ENCODE results near the gene PLEKHO2.
"Not testable (repeated sequence)": the region's sequence is repeated elsewhere in the genome, so short reads cannot be mapped to it uniquely, and the experiment has no call there.

PLEKHO2 gene, protein sequence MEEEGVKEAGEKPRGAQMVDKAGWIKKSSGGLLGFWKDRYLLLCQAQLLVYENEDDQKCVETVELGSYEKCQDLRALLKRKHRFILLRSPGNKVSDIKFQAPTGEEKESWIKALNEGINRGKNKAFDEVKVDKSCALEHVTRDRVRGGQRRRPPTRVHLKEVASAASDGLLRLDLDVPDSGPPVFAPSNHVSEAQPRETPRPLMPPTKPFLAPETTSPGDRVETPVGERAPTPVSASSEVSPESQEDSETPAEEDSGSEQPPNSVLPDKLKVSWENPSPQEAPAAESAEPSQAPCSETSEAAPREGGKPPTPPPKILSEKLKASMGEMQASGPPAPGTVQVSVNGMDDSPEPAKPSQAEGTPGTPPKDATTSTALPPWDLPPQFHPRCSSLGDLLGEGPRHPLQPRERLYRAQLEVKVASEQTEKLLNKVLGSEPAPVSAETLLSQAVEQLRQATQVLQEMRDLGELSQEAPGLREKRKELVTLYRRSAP

DNA sequence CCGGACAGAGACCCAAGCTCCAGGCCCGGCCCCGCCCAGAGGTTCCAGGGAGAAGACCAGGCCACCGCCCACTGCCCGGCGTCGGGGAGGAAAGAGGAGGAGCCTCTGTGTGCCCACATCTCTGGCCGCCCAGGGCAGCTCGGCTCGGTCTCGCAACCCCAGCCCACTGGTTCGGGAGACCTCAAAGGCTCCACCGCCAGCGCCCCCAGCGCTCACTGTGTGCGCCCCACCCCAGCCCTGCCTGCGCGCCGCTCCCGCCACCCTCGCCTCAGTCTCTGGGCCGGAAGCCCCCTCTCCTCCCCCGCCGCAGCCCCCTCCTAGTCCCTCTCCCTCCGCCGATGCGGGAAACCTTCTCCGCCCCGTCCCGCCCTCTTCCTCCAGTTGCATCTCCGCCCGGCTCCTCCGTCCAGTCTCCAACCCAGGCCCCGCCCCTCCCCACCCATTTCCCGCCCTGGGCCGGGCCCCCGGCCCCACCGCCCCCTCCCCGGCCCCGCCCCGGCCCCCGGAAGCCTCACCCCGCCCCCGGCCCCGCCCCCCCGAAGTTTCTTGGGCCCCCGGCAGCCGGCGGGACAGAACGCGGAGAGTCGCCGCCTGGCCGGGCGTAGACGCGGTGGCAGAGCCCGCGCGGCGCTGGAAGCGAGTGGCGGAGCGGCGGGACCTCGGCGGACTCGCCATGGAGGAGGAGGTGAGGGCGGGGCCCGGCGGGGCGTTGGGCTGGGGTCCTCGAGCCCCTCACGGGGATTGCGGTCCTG is at the start of gene PLEKHO2:
TSS of gene PLEKHO2 (plus strand) at position 572 of the 752 bp plus-strand sequence. CDS start at position 674, 102 bp downstream.
- peak; percentile 57 to 72 for DNase-seq (ENCODE audit: low read depth in 1 of 2, low spot score in 1 of 2)

DNA sequence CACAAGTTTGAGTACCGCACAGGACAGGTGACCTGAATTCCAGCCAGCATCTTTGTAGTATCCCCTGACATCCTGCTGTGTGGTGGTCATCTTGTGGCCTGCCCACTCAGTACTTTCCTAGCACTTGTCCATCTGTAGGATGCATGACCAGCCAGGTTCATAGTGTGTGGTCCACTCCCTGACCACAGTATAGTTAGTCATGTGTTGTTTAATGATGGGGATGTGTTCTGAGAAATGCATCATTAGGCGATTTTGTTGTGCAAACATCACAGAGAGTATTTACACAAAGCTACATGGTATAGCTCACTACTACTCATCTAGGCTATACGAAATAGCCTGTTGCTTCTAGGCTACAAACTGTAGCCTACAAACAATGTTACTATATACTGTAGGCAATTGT is 49.4 kb upstream of the PLEKHO2 start:
- DNase-seq (ENCODE audit: low read depth in 1 of 2, low spot score in 1 of 2), result no peak

DNA sequence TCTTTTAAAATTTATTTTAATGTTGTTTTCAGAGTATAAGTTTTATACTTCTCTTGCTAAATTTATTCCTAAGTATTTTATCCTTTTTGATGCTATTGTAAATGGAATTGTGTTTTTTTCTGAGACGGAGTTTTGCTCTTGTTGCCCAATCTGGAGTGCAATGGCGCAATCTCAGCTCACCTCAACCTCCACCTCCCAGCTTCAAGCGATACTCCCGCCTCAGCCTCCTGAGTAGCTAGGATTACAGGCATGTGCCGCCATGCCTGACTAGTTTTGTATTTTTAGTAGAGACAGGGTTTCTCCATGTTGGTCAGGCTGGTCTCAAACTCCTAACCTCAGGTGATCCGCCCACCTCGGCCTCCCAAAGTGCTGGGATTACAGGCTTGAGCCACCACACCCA is 46.4 kb upstream of the PLEKHO2 start:
- DNase-seq (ENCODE audit: low read depth in 1 of 2, low spot score in 1 of 2), result not testable (repeated sequence)

DNA sequence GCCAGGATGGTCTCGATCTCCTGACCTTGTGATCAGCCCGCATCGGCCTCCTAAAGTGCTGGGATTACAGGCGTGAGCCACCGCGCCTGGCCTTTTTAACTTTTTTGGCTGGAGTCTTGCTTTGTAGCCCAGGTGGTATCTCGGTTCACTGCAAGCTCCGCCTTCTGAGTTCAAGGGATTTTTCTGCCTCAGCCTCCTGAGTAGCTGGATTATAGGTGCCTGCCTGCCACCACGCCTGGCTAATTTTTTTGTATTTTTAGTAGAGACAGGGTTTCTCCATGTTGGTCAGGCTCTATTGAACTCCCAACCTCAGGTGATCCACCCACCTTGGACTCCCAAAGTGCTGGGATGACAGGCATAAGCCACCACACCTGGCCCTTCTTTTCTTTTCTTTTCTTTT is 45.8 kb upstream of the PLEKHO2 start:
- DNase-seq (ENCODE audit: low read depth in 1 of 2, low spot score in 1 of 2), result not testable (repeated sequence)

DNA sequence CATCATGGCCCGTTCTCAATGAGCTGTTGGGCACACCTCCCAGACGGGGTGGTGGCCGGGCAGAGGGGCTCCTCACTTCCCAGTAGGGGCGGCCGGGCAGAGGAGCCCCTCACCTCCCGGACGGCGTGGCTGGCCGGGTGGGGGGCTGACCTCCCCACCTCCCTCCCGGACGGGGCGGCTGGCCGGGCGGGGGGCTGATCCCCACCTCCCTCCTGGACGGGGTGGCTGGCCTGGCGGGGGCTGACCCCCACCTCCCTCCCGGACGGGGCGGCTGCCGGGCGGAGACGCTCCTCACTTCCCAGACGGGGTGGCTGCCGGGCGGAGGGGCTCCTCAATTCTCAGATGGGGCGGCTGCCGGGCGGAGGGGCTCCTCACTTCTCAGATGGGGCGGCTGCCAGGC is 42.8 kb upstream of the PLEKHO2 start:
- DNase-seq (ENCODE audit: low read depth in 1 of 2, low spot score in 1 of 2), result not testable (repeated sequence)

DNA sequence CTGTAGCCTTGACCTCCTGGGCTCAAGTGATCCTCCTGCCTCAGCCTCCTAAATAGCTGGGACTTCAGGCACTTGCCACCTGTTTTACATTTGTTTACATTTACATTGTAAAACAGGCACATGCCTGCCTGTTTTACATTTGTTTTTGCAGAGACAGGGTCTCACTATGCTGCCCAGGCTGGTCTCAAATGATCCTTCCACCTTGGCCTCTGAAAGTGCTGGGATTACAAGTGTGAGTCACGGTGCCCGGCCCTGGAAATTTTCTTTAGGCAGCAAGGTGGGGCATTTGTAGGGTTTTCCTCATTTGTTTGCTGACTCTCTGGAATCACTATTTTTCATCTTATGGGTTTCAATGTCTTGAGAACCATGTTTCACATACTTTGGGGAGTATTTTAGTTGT is 41.2 kb upstream of the PLEKHO2 start:
- DNase-seq (ENCODE audit: low read depth in 1 of 2, low spot score in 1 of 2), result no peak

DNA sequence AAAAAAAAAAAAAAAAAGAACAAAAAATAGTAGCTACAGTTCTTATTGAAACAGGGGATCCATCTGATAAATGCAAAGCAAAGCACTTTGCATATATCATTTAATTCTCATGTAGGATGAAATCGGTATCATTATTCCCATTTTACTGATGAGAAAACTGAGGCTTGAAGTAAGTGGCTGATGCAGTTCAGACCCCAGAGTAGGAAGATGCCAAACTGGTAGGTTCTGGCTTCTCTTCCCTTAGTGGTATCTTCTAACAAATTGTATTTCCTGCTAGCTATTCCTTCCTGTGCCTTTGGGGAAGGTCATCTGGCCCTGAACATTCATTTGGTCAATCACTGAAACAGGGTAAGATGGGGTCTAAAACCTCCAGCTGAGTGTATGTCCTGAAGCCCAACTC is 38.2 kb upstream of the PLEKHO2 start:
- DNase-seq (ENCODE audit: low read depth in 1 of 2, low spot score in 1 of 2), result no peak

DNA sequence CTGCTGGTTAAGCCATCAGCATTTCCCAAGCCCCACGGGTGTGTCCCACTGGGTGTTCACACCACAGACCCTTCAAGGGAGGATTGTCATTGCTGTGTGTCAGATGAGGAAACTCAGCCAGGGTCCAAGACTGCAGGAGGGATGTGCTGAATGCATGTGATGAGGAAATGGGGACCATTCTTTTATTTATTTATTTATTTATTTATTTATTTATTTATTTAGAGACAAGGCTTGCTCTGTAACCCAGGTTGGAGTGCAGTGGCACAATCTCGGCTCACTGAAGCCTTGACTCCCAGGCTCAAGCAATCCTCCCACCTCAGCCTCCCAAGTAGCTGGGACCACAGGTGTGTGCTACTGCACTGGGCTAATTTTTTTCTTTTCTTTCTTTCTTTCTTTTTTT is 37.1 kb upstream of the PLEKHO2 start:
- no peak for DNase-seq (ENCODE audit: low read depth in 1 of 2, low spot score in 1 of 2)

DNA sequence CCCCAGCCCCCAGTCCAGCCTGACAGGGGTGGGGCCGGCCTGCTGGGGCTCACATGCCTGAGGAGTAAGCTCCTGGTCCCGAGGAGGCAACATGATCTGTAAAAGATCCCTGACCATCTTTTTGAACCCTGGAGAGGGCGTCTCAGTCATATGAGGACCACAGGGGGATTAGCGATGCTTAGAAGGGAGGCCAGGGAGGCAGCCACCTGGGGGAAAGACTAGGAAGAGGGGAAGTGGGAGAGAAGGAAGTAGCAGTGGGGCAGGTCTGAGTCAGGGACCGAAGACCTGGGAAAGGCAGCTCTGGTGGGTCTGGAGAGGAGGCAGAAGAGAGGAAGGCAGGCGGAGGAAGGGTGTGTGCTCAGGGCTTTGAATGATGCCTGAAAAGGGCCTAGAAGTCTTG is 35.2 kb upstream of the PLEKHO2 start:
- DNase-seq (ENCODE audit: low read depth in 1 of 2, low spot score in 1 of 2), result no peak

DNA sequence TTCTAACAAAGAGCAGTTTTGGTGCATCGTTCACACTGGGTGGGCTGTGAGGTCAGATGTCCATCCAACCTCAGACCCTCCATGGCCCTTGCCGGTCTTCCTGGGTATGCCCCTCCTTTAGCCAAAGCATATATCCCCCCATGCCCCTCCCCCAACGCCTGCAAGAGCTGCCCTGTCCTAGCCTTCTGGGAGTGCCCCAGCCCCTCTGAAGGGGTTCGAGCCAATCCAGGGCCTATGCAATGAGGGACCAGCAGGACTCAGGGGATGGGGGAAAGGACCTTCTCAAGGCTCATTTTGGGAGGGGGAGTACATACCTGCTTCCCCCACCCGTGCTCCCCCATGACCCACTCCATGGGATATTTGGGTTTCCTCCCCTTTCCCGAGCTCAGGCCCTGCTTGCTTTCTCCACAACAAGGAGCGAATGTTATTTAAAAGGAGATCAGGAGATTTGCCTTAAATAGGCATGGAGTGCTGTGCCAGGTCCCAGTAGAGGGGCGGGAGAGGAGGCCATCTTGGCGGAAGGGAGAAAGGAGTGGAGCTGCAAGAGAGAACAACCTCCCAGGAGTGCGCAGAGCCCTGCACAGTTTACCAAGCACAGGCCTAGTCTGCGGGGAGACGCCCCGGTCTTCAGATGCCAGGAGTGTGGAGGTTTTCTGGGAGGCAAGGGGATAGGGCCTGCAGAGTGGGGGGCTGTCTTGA is 34.5 kb upstream of the PLEKHO2 start:
- DNase-seq (ENCODE audit: low read depth in 1 of 2, low spot score in 1 of 2), result no peak

DNA sequence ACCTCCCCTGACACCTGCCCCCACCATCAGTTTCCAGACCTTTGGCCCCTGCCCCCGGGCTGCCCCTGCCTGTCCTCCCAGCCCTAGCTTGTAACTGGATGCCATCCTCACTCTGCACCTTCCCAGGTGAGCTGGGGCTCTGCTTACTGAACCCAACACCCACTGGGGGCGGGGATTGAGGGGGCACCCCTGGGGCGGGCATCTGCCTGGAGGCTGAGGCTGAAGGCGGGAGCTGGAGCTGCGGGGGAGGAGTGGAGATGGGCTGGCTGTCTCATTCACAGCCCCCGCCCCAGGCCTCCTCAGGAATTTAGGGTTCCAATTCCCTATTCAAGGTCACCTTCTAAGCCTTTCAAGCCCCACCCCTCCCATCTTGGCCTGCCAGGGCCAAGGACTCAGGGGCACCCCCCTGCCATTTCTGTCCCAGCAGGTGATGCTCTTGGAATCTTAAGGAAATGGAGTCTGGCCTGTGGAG is 33.9 kb upstream of the PLEKHO2 start:
- DNase-seq (ENCODE audit: low read depth in 1 of 2, low spot score in 1 of 2), result no peak

DNA sequence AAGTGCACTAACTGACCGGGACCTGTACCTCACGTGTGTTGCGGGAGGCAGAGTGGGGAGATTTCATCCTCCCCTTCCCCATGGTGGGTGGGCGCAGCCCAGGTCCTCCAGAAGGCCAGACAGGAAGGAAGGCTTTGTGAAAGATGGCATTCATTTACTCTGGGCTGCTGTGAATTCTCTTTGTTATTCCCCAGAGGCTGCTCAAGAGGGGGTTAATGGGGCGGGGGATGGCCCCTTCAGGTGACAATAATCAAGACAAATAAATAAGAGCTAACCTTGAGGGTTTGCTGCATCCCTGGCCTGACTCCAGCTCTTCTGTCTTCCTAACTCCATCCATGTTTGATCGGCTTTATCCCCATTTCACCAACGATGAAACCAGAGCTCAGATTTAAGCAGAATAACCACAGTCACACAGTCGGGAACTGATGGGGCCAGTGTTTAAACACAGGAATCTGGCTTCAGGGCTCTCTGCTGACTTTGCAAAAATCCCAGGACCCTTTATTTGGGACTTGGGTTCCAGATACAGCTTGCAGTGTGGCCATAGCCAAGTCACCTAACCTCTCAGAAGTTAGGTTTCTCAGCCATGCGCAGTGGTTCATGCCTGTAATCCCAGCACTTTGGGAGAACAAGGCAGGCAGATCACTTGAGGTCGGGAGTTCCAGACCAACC is 32.8 kb upstream of the PLEKHO2 start:
- no peak for DNase-seq (ENCODE audit: low read depth in 1 of 2, low spot score in 1 of 2)

DNA sequence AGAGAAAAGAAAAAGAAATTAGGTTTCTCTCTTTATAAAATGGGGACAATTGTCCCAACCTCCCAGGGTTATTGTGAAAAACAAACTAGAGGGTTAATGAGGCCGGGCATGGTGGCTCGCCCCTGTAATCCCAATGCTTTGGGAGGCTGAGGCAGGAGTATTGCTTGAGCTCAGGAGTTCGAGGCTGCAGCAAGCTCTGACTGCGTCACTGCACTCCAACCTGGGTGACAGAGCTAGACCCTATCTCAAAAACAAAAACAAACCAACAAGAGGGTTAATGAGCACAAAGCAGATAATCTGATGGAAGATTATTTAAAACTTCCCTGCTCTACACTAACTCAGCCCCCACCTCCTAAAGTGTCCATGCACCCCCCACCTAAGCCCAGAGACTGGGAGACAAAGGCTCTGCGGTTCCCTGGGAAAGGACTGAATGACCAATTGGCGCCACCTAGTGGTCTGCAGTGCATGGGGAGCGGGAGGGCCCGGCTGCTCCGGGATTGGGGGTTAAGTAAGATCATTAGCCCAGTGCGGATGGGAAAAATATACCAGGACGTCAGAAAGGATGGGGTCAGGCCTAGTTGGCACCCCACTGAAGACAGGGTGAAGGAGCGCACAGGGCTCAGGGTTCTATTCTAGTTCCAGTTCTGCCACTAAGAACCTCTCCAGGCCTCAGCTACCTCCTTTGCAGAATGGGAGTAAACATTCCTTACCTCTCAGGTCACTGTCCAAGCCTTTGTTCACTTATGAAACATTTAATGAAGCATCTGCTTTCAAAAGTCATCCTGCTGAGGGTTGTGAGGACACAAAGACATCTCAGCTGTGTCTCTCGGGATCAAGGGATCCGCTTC is 31.8 kb upstream of the PLEKHO2 start:
- peak; percentile 33 to 52 for DNase-seq (ENCODE audit: low read depth in 1 of 2, low spot score in 1 of 2)

DNA sequence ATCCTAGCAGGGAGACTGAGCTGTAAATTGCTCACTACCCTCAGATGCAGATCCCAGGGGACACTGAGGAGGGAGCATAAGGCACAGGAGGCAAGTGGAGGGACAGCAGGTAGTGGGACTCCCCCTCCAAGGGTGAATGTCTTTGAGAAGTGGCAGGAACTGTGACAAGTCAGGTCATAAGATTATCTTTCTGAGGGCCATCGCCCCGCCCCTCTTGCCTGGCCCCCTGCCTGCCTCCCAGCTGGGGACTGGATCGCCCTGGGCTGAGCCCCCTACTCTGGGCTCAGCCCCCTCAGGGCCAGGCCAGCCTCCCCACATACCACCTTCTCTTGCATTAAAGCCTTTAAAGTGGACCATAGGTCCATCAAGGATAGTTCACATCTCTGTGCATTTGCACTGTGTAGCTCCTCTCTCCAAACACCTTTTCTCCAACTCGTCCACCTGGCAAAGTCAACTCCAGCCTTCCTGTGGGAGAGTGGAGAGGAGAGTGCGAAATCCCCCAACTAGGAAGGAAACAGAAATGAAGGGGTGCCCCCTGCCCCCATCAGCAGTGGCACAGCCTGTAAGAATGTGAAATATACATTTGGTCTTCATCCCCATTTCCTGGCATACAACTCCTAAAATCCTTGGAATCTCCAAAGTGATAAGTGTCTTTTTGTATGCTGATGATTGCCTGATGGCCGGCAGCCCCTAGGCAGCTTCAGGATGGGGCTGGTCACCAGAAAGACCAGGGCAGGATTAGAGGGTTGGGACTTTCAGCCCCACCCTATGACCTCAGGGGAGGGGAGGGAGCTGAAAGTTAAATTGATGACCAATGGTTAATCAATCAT is 31.0 kb upstream of the PLEKHO2 start:
- DNase-seq (ENCODE audit: low read depth in 1 of 2, low spot score in 1 of 2), result no peak

DNA sequence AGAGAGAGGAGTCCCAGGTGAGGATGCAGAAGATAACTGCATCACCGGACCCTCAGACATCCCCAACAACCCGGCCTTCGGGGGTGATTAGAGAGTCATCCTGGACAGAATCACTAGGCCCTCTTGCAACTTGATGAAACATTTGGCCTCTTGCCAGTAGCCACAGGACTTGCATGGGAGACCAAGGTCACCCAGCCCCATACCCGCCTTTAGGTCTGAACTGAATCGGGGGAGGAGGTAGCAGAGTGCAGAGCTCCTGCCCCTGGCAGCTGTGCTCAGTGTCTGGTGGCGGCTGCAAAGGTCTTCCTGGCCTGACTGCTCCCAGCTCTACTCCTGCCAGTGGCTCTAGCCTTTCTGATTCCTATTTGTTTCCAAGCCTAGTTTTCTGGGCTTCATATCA is 28.6 kb upstream of the PLEKHO2 start:
- DNase-seq (ENCODE audit: low read depth in 1 of 2, low spot score in 1 of 2), result no peak

DNA sequence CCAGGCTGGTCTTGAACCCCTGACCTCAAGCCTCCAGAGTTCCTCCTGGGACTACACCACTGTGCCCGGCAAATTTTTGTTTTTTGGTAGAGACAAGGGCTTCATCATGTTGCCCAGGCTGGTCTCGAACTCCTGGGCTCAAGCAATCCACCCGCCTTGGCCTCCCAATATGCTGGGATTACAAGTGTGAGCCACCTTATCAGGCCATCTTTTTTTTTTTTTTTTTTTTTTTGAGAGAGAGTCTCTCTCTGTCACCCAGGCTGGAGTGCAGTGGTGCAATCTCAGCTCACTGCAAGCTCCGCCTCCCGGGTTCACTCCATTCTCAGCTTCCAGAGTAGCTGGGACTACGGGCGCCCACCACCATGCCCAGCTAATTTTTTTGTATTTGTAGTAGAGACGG is 27.4 kb upstream of the PLEKHO2 start:
- DNase-seq (ENCODE audit: low read depth in 1 of 2, low spot score in 1 of 2), result not testable (repeated sequence)

DNA sequence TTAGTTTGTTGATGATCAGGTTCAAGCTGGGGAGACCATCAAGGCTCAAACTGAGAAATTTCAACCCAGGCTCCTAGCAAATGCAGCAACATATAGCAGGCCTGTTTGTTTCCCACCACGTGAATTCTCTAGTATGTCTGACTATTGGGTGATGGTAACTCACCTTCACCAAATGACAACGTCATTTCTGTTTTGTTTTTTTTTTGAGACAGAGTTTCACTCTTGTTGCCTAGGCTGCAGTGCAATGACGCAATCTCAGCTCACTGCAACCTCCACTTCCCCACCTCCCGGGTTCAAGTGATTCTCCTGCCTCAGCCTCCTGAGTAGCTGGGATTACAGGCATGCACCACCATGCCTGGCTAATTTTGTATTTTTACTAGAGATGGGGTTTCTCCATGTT is 26.8 kb upstream of the PLEKHO2 start:
- not testable (repeated sequence) for DNase-seq (ENCODE audit: low read depth in 1 of 2, low spot score in 1 of 2)

DNA sequence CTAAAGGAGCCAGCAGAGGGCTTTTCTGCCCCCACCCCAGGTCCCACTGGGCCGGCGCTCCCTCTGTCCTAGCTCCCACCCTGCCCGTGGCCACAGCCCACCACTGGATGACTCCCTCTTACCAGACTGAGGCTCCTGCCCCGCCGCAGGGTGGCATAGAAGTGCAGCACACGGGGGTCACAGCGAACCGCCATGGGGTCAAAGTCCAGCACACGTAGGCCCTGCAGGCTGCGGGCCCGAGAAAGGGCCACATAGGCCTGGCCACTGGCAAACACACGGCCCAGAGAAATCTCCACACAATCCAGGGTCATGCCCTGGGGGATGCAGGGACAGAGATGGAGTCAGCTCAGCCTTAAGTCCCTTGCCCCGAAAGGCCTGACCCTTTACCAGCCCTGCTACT is 25.3 kb upstream of the PLEKHO2 start:
- DNase-seq (ENCODE audit: low read depth in 1 of 2, low spot score in 1 of 2), result no peak

DNA sequence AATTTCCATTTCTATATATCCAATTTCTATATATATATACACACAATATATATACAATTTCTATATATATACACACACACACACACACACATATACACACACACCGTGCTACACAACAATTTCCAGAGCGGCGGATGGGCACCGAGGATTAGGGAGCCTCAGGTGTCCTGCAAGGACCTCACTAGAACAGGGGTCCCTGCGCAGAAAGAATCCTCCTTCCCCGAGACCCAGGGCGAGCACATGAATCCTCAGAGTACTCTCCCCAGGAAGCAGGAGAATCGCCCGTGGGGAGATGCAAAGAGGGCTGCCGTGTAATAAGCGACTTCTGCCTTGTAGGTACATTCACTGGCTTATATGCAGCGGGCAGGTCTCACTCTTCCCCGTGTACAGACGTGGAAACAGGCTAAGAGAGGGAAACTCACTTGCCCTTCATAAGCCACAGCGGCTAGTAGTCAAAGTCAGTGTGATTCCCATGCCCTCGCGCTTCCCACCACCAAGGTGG is 16.7 kb upstream of the PLEKHO2 start:
- DNase-seq (ENCODE audit: low read depth in 1 of 2, low spot score in 1 of 2), result peak in 1 of 2 donors; percentile 8

Data from activated CD4-positive, alpha-beta T cell treated with anti-CD3 and anti-CD28 coated beads, Interleukin-2, amount 50 U/mL, for 24 hours (primary cell).